AG08395 (cell line): Measurements from ENCODE around the gene DNAJC16.
A peak's percentile ranks its signal among the peaks of the same experiment; 100 is the strongest.
"Not testable (repeated sequence)": the region's sequence is repeated elsewhere in the genome, so short reads cannot be mapped to it uniquely, and the experiment has no call there.

Experiments
- DNase-seq: peaks from one replicate; pipeline ENCODE4 v3.0.0; 2012; ENCODE audit warnings: mixed read lengths, low spot score

The DNAJC16 gene

GRCh38 chr1:15526490-15527339 is at the start of gene DNAJC16:
DNAJC16 (plus strand) TSS chr1:15526848; CDS start chr1:15529106, 2,258 bp downstream.
- peak; percentile 97 for DNase-seq

DNA sequence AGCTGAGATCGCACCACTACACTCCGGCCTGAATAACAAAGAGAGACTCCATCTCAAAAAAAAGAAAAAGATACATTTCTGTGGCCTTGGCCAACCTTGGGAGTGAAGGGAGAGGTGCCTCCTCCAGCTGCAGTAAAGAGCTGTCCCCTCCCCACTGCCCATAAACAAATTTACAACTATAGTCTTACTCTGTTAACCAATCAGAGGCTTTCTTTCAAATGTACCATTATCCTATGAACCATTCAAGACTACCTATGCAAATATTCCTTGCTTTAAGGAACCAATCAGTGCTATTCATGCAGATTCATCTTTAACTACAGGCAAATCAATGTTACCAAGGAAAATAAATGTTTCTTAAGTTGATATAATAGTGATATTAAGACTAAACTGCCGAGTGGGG is 49.7 kb upstream of the DNAJC16 start:
- DNase-seq = no peak

DNA sequence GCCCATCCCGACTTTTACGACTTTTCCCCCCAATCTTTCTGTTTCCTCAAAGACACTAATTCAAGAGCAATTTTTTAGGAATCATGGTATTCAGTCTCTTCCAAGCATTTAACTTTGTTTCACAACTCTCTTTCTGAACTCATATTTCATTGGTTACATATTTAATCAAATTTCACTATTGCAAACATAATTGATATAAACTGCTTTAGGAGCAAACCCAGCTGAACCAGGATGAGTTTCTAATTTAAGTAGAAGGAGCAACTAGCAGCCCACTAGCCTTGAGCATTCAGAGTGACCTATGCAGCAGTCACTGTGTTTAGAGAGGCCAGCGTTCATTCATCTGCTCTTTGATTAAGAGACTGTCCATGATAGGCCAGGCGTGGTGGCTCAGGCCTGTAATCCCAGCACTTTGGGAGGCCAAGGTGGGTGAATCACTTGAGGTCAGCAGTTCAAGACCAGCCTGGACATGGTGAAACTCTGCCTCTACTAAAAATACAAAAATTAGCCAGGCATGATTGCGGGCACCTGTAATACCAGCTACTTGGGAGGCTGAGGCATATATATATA is 48.9 kb upstream of the DNAJC16 start:
- no peak for DNase-seq

DNA sequence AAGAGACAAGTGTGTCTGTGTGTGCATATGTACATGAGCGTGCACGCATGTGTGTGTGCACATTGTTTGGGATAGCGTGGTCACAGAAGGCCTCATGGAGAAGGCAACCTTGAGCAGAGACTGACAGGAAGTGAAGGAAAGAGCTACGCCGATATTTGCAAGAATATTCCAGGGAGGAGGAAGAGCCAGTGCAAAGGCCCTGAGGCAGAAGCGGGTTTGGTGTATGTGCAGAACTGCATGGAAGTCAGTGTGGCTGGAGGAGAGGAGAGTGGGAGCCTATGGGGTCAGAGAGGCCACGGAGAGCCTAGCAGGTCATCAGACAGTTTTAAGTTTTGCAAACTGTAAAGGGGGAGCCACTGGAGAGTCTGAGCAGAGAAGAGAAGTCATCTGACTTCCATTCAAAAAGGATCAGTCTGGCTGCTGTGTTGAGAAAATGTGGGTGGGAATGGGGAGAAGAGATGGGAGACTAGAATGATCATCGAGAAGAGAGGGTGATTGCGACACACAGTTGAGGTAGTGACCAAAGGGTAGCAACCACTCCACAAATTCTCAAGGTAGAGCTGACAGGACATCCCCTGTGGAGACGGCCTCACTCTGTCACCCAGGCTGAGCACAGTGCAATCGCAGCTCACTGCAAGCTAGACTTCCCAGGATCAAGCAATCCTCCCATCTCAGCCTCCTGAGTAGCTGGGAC is 46.8 kb upstream of the DNAJC16 start:
- no peak for DNase-seq

DNA sequence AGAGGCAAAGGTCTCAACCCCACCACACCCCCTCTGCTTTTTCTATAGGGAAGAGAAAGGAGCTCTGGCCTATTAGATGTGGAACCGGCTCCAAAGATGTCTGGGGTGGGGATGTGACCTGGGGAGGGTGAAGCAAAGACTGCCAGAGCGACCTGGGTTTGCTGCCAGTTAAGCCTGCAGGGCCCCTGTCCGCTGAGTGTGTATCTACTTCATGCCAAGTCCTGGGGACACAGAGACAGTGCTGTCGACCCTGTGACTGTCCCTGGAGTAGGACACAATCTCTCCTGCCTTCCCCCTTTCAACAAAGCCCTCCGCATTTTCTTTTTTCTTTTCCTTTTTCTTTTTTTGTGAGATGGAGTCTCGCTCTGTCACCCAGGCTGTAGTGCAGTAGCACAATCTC is 44.2 kb upstream of the DNAJC16 start:
- not testable (repeated sequence) for DNase-seq

GRCh38 chr1:15482983-15483543 is 43.6 kb upstream of the DNAJC16 start:
- not testable (repeated sequence) for DNase-seq

GRCh38 chr1:15483971-15484370 is 42.7 kb upstream of the DNAJC16 start:
- DNase-seq = no peak

DNA sequence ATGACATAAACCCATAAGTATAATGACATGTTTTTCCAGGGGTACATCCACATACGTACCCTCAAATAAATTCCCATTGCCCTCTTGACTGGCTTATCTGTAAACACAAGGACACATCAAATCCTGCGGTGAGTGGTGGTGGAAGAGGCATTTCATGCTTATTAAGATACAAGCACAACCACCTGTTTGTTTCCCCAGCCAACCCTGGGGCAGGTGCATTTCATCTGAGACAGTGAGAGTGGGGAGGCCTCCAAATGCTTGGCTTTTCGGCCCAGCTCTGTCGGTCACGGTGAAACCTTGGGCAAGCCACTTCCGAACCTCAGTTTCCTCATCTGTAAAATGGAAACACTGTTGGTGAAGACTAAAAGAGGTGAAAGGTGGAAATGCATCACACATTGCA is 42.2 kb upstream of the DNAJC16 start:
- DNase-seq = not testable (repeated sequence)

DNA sequence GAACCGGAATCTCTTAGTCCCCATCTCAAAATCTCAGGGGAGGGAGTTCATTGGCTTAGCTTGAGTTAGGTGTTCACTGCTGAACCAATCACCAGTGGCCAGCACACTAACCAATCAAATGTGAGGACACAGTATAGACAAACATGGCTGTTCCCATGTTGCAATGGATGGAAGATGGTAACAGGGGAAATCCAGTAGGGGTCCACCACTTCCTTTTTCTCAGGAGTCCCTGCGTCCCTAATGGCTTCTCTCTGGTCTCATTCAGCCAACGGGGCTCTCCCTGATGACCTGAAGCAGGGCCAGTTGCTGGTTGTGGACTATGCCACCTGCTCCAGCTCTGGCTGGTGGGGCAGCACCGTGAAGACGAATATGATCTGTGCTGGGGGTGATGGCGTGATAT is 41.0 kb upstream of the DNAJC16 start:
- no peak for DNase-seq

- DNase-seq = not testable (repeated sequence)
These were observed 39.6 kb upstream of the DNAJC16 start for GRCh38 chr1:15486844-15487610.

GRCh38 chr1:15488371-15488770 is 38.3 kb upstream of the DNAJC16 start:
- no peak for DNase-seq

DNA sequence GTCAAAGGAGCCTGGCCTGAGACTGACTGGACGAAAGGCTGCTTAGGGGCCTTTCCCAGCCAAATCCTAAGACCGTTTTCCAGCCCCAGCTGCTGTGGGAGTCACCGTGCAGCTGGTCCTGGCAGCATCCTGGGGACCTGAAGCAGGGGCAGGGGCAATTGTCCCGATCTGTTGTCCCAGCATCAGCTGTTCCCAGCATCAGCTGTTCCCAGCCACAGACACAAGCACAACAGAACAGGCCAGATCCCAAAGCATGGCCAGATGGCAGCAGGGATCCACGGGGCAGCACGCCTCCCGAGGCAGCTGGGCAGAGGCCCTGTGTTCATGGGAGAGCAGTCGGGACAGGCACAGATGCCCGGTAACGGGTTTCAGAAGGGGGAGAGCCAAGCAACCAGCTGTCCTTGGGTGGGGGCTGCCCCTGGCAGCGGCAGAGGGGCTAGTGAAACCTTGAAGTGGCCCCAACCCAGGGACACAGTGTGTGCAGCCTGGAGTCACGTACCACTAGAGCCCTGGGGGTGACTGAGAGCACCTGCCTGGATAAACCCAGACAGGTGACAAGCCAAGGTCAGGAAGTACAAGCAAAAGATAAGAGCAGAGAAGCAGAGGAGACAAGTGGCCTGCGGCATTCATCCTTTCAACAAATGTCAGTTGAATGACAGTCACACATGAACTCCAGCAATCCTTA is 37.5 kb upstream of the DNAJC16 start:
- no peak for DNase-seq

DNA sequence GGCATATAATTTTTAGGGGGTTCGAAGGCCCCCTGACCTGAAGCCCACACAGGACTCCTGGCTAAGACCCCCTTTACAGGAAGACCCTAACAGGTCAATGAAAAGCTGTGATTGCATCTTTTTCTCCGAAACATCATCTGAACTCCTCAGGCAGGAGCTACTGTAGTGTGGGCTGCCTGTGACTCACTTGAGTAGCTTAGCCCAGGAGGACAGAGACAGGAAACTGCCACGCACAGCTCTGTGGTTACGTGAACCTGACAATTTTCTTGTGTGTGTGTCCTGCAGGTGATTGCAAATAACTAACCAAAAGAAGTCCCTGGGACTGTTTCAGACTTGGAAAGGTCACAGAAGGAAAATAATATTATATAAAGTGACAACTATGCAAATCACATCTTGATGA is 35.6 kb upstream of the DNAJC16 start:
- not testable (repeated sequence) for DNase-seq

DNA sequence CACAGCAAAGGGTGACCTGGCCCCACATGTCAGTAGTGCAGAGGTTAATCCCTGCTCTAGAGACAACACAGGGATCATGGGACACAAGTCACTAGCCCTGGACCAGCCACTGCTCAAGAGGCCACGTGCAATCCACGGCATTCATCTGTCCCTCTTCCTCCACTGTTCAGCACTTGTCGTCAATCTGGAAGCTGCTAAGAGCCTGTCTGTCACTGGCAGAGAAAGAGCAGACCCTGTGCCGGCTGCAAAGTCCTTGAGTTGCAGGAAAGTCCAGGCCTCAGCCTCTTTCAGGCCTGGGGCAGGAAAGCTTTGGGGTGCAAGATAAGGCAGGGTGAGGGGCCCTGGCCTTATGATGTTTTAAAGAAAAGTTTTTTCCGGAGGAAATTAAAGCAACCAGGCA is 34.1 kb upstream of the DNAJC16 start:
- DNase-seq = no peak

DNA sequence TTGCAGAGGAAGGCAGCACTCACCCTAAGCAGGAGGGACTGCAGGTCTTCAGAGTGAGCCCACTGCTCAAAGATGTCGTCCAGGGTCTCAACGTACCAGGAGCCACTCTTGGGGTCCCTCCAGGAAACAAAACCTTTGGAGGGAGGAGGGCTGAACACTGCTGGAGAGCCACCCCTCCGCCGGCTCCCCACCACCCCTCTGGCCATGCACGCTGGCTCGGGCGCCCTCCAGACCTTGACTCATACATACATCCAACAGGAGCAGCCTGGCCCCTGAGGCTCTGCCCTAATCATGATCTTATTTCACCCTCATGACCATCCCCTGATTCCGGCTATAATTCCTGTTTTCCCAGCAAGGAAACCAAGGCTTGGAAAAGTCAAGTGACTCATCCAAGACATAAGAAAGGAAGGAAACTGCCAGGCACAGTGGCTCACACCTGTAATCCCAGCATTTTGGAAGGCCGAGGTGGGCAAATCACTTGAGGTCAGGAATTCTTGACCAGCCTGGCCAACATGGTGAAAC is 32.7 kb upstream of the DNAJC16 start:
- no peak for DNase-seq

GRCh38 chr1:15500184-15501178 is 26.2 kb upstream of the DNAJC16 start:
- DNase-seq = no peak

GRCh38 chr1:15501208-15502032 is 25.2 kb upstream of the DNAJC16 start:
- peak; percentile 63 for DNase-seq

- no peak for DNase-seq
These were observed 22.2 kb upstream of the DNAJC16 start for GRCh38 chr1:15504436-15504835.

- no peak for DNase-seq
These were observed 19.8 kb upstream of the DNAJC16 start for GRCh38 chr1:15506831-15507230.
